ENCODE measurements around the gene FHAD1.

FHAD1 gene

GRCh38 chr1:15444468-15445389, 197.7 kb downstream of the FHAD1 start:
- Histone ChIP-seq H3K4me3 (no peak overlapping the region), H3K9me3 (peaks cover 3% of the 10 kb centered on the region; the same call in 1 of the 2 replicates), H3K4me1 (no peaks in the 10 kb centered on the region), H3K27me3 (ENCODE audit: low read depth) (no peaks in the 10 kb centered on the region), H3K36me3 (replicated peaks) (no peaks in the 10 kb centered on the region)
- in situ Hi-C loops (cut with MboI; ENCODE audit: low sequenced_read_pairs): no loop called here
- DNase-seq (ENCODE audit: low spot score in 2 of 2): no peak

- no peaks in the 10 kb centered on the region for H3K4me1 ChIP-seq
- no peak for DNase-seq (ENCODE audit: low spot score in 2 of 2)
- H3K4me3 ChIP-seq: no peak overlapping the region
- H3K36me3 ChIP-seq (replicated peaks): no peaks in the 10 kb centered on the region
- peaks cover 3% of the 10 kb centered on the region; the same call in 1 of the 2 replicates for H3K9me3 ChIP-seq
- H3K27me3 ChIP-seq (ENCODE audit: low read depth): no peaks in the 10 kb centered on the region
- in situ Hi-C loops (cut with MboI; ENCODE audit: low sequenced_read_pairs): no loop called here
Observed at GRCh38 chr1:15445390-15446122, 198.5 kb downstream of the FHAD1 start.

GRCh38 chr1:15446212-15446611, 199.2 kb downstream of the FHAD1 start:
- in situ Hi-C loops (cut with MboI; ENCODE audit: low sequenced_read_pairs): no loop called here

More at GRCh38 chr1:15446212-15446611, 199.2 kb downstream of the FHAD1 start:
- H3K27me3 ChIP-seq (ENCODE audit: low read depth): no peaks in the 10 kb centered on the region
- no peak for DNase-seq (ENCODE audit: low spot score in 2 of 2)
- no peaks in the 10 kb centered on the region for H3K36me3 ChIP-seq (replicated peaks)
- peaks cover 3% of the 10 kb centered on the region; the same call in 1 of the 2 replicates for H3K9me3 ChIP-seq
- H3K4me3 ChIP-seq: no peak overlapping the region
- H3K4me1 ChIP-seq: no peaks in the 10 kb centered on the region
